GM12801 (cell line): Measurements from ENCODE around the gene FRMD1.

ENCODE experiments used
- CTCF ChIP-seq: IDR thresholded peaks from one replicate; pipeline ENCODE4 v1.5.1; 2011; ENCODE audit warnings: control low read depth; ENCODE audit not compliant: insufficient read length; ENCODE audit errors: extremely low read depth

The FRMD1 gene

GRCh38 chr6:168060521-168060931 is 18.5 kb downstream of the FRMD1 start:
- no peak for TF ChIP-seq CTCF

- TF ChIP-seq CTCF = no peak
Measured at GRCh38 chr6:168058691-168059551, 20.1 kb downstream of the FRMD1 start.

GRCh38 chr6:168057836-168058235 is 21.2 kb downstream of the FRMD1 start:
- no peak for TF ChIP-seq CTCF

- no peak for TF ChIP-seq CTCF
Measured at GRCh38 chr6:168056892-168057527, 22.0 kb downstream of the FRMD1 start.

- no peak for TF ChIP-seq CTCF
Measured at GRCh38 chr6:168055696-168056489, 23.1 kb downstream of the FRMD1 start.

- TF ChIP-seq CTCF = no peak
Measured at GRCh38 chr6:168054765-168055560, 24.0 kb downstream of the FRMD1 start.
